PC-9 (cell line): ENCODE measurements around the gene KCNK7. TPM values are rescaled to one million over a fixed set of nuclear protein-coding genes. Genes with fewer than 3 reads are reported as not detected.

Experiments
- BruUV-seq: library from RNA; stranded (reverse); fragments of 400-500 nt; replicated peaks from 2 replicates; lab custom pipeline; 2021; lab: Mats Ljungman, UMichigan
- CTCF ChIA-PET: fragments of 300-600 bp; sonication (Branson Sonifier 250); formaldehyde crosslinking; loops from one replicate; lab custom pipeline; 2022; ENCODE audit warnings: antibody characterized with exemption; lab: Charles Lee
- POLR2A ChIA-PET: fragments of 300-600 bp; sonication (Branson Sonifier 250); formaldehyde crosslinking; loops from one replicate; lab custom pipeline; 2022; ENCODE audit warnings: antibody characterized with exemption; ENCODE audit not compliant: unreplicated experiment; lab: Charles Lee
- DNase-seq, 2 experiments: peaks; one replicate each; pipeline versions ENCODE4 v3.0.0 to v3.0.0-alpha.2; 2015 to 2022; ENCODE audit warnings: mixed read lengths in 1 of 2
- H2AFZ ChIP-seq: fragments of 200-600 bp; sonication (generic); 2 replicates; pipeline ENCODE4 v1.8.1; 2017; ENCODE audit warnings: antibody characterized with exemption
- H3F3A ChIP-seq: fragments of 200-600 bp; sonication (generic); 2 replicates; pipeline ENCODE4 v1.8.1; 2017; ENCODE audit warnings: antibody characterized with exemption, mild to moderate bottlenecking, low read depth; ENCODE audit not compliant: insufficient read depth
- H3K27ac ChIP-seq: fragments of 200-600 bp; sonication (generic); 2 replicates; pipeline ENCODE4 v1.6.1; 2016; ENCODE audit warnings: mixed run types
- H3K27me3 ChIP-seq: fragments of 200-600 bp; sonication (generic); 2 replicates; pipeline ENCODE4 v1.6.1; 2016; ENCODE audit warnings: low read depth, mixed run types; ENCODE audit not compliant: insufficient read depth
- H3K36me3 ChIP-seq: fragments of 200-600 bp; sonication (generic); 2 replicates; pipeline ENCODE4 v1.6.1; 2016; ENCODE audit warnings: low read depth, mixed run types
- H3K4me1 ChIP-seq: fragments of 200-600 bp; sonication (generic); replicated peaks from 2 replicates; pipeline ENCODE4 v1.6.1; 2016; ENCODE audit warnings: mixed run types; ENCODE audit not compliant: insufficient read depth
- H3K4me2 ChIP-seq: fragments of 200-600 bp; sonication (generic); 2 replicates; pipeline ENCODE4 v1.6.1; 2017; ENCODE audit warnings: mixed run types
- H3K4me3 ChIP-seq: fragments of 200-600 bp; sonication (generic); 2 replicates; pipeline ENCODE4 v1.6.1; 2016; ENCODE audit warnings: mixed run types
- H3K79me2 ChIP-seq: fragments of 200-600 bp; sonication (generic); 2 replicates; pipeline ENCODE4 v1.6.1; 2017; ENCODE audit warnings: low read depth, mixed run types
- H3K9me2 ChIP-seq: fragments of 200-600 bp; sonication (generic); 2 replicates; pipeline ENCODE4 v1.8.1; 2017; ENCODE audit warnings: mild to moderate bottlenecking; ENCODE audit not compliant: insufficient read depth
- H3K9me3 ChIP-seq: fragments of 200-600 bp; sonication (generic); 2 replicates; pipeline ENCODE4 v1.8.1; 2016; ENCODE audit warnings: low read depth; ENCODE audit not compliant: insufficient read depth
- H4K20me1 ChIP-seq: fragments of 200-600 bp; sonication (generic); 2 replicates; pipeline ENCODE4 v1.8.1; 2017; ENCODE audit not compliant: insufficient read depth
- EZH2 ChIP-seq: fragments of 200-600 bp; sonication (generic); IDR thresholded peaks from 2 replicates; pipeline ENCODE4 v1.8.0; 2017; ENCODE audit warnings: antibody characterized with exemption, low read depth
- intact Hi-C: fragments of 100-400 bp; cut with micrococcal nuclease; formaldehyde crosslinking; loops from one replicate; pipeline ENCODE4 v1.10.0; 2022; ENCODE audit not compliant: unreplicated experiment
- total RNA-seq: library from RNA; stranded (reverse); gene quantifications from 2 replicates; pipeline ENCODE4 v1.2.3, GENCODE V29; 2021
- TF ChIP-seq, protein P1 (sequence below): fragments of 200-600 bp; sonication (generic); conservative IDR thresholded peaks from 2 replicates; pipeline ENCODE4 v1.6.1; 2017; ENCODE audit warnings: mixed run types, antibody characterized with exemption, mild to moderate bottlenecking, moderate library complexity

Gene KCNK7
- total RNA-seq, 1 experiment from 2014 or later, result not detected

DNA sequence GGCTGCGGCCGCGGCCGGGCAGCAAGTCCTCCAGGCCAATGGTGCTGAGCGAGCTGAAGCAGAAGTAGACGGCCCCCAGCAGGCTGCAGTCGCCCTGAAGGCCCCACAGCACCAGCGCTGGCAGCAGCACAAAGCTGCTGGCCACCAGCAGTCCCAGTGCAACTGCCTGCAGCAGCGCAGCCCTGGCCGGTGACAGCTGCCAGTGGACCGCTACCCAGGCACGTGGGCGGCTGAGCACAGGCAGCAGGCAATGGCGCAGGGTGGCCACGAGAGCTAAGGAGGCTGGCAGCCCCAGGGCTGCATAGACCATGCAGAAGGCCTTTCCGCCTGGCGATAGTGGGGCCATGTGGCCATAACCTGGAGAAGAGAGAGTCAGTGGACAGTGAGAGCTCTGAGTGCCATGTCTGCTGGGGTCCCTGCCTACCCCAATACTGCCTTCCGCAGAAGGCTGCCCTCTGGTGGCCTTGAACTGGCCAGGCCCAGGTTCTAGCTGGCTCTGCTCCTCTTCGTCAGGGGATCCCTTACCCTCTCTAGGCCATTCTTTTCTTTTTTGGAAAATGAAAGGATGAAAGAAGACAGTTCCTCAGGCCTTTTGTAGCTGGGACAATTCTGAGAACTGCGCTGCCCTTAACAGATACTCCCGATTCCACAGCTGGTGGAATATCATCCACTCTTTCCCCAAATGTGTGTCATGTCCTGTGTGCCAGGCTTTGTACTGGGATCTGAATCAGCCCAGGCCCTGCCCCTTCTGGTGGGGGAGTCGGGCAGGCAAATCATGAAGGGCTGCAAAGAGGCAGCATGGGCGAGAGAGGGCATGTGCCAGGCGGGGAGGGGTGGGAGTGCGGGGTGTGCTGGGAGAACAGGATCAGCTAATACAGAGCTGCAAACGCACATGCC is 1.8 kb downstream of the KCNK7 start:
- no peak overlapping the region for H3K4me3 ChIP-seq
- H3K4me1 ChIP-seq, result 0 out of 2 replicates have a peak, but pooled peaks cover 7% of the 10 kb centered on the region
- no TSS peak for BruUV-seq
- H3F3A ChIP-seq, result peaks cover 37% of the 10 kb centered on the region
- H3K4me2 ChIP-seq, result no peak overlapping the region
- CTCF ChIA-PET, result interaction anchor here (0.5 to 0.6 kb wide), 2 partner anchors 18 to 77 kb away, joined by 6 to 12 read pairs; partner anchors contain the start of gene EHBP1L1
- H3K27ac ChIP-seq, result no peak overlapping the region
- intact Hi-C loops, result no loop called here
- no peaks in the 10 kb centered on the region for H3K36me3 ChIP-seq
- POLR2A ChIA-PET, result interaction anchor here (0.6 to 0.7 kb wide), 4 partner anchors 10 to 458 kb away, joined by 3 to 4 read pairs (median 3); partner anchors contain the start of gene SF3B2
- peak in 1 of 2 experiments; percentile 29 for DNase-seq
- no peaks in the 10 kb centered on the region for H3K9me2 ChIP-seq
- TF ChIP-seq, protein P1, sequence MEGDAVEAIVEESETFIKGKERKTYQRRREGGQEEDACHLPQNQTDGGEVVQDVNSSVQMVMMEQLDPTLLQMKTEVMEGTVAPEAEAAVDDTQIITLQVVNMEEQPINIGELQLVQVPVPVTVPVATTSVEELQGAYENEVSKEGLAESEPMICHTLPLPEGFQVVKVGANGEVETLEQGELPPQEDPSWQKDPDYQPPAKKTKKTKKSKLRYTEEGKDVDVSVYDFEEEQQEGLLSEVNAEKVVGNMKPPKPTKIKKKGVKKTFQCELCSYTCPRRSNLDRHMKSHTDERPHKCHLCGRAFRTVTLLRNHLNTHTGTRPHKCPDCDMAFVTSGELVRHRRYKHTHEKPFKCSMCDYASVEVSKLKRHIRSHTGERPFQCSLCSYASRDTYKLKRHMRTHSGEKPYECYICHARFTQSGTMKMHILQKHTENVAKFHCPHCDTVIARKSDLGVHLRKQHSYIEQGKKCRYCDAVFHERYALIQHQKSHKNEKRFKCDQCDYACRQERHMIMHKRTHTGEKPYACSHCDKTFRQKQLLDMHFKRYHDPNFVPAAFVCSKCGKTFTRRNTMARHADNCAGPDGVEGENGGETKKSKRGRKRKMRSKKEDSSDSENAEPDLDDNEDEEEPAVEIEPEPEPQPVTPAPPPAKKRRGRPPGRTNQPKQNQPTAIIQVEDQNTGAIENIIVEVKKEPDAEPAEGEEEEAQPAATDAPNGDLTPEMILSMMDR, result peak; percentile 67
- TF ChIP-seq EZH2, result no peak
- H2AFZ ChIP-seq, result no peak overlapping the region
- no peaks in the 10 kb centered on the region for H4K20me1 ChIP-seq
- H3K79me2 ChIP-seq, result no peaks in the 10 kb centered on the region
- no peaks in the 10 kb centered on the region for H3K27me3 ChIP-seq
- no peaks in the 10 kb centered on the region for H3K9me3 ChIP-seq

DNA sequence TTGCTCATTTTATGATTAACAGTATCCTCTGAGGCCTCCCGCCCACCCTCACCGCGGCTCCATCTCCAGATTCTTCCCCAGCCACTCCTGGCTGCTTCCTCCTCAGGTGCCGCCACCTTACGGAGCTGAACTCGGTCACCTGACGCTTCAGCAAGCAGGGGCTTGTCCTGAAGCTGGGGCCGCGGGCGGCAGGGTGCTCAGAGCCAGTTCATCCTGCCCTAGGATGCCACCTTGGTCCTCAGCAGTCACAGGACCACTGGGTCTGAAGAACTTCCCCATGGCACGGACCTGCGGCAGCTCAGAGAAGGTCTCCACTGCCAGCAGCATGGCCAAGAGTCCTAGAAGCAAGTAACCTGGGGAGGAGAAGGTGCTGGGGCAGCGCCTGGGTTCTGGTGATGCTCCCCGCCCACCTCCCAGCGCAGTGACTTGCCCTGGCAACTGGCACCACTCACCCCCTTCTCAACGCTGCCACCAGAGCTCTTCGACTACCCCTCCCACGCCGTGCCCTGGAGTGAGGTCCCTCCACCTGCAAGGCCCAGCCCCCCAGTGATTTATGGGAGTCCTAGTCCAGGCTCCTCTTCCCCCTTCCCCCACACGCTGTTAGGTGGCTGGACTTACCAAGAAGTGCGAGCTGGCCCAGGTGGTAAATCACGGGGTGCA is 2.6 kb downstream of the KCNK7 start:
- H3F3A ChIP-seq, result peaks cover 39% of the 10 kb centered on the region
- no peak overlapping the region for H3K4me2 ChIP-seq
- H3K4me3 ChIP-seq, result no peak overlapping the region
- POLR2A ChIA-PET, result interaction anchor here (0.6 kb wide), 2 partner anchors 11 to 323 kb away, joined by 3 to 4 read pairs; no protein-coding TSS in a partner anchor
- H3K9me3 ChIP-seq, result no peaks in the 10 kb centered on the region
- H3K79me2 ChIP-seq, result no peaks in the 10 kb centered on the region
- DNase-seq, result no peak
- no peak overlapping the region for H3K27ac ChIP-seq
- H3K9me2 ChIP-seq, result no peaks in the 10 kb centered on the region
- intact Hi-C loops, result no loop called here
- no peak overlapping the region for H2AFZ ChIP-seq
- 0 out of 2 replicates have a peak, but pooled peaks cover 7% of the 10 kb centered on the region for H3K4me1 ChIP-seq
- BruUV-seq, result no TSS peak
- H3K27me3 ChIP-seq, result no peaks in the 10 kb centered on the region
- CTCF ChIA-PET, result interaction anchor here (0.5 to 0.6 kb wide), 2 partner anchors 17 to 76 kb away, joined by 6 to 12 read pairs; partner anchors contain the start of gene EHBP1L1
- H4K20me1 ChIP-seq, result no peaks in the 10 kb centered on the region
- H3K36me3 ChIP-seq, result no peaks in the 10 kb centered on the region
- no peak for TF ChIP-seq EZH2
- TF ChIP-seq, protein P1, result no peak
